H1 (cell line): ENCODE data around the gene ARHGEF10L. TPM values are rescaled to one million over a fixed set of nuclear protein-coding genes. Genes with fewer than 3 reads are reported as not detected.

Source experiments
- CBX5 ChIP-seq: fragments of 300-800, 300-1000 bp; sonication (generic); IDR thresholded peaks from 2 replicates; pipeline ENCODE4 v1.7.1; 2016; ENCODE audit warnings: antibody characterized with exemption, low read length, low read depth
- CTCF ChIP-seq, 3 experiments: IDR thresholded peaks; 1 replicate in 2 of 3; 2 replicates in 1 of 3; pipeline versions ENCODE4 v1.5.1 to v1.6.1; 2011; ENCODE audit warnings: low read length in 3 of 3, mild to moderate bottlenecking in 3 of 3, inconsistent platforms in 2 of 3, low read depth in 1 of 3, moderate library complexity in 1 of 3; ENCODE audit not compliant: insufficient read depth in 1 of 3; ENCODE audit errors: control extremely low read depth in 1 of 3
- SAP30 ChIP-seq: fragments of 300-600 bp; sonication (generic); IDR thresholded peaks from 2 replicates; pipeline ENCODE4 v1.7.1; 2012; ENCODE audit warnings: low read length, moderate library complexity, mild to moderate bottlenecking, inconsistent platforms; ENCODE audit not compliant: insufficient read depth, insufficient replicate concordance
- SP2 ChIP-seq: IDR thresholded peaks from 2 replicates; pipeline ENCODE4 v1.6.1; 2012; ENCODE audit warnings: mild to moderate bottlenecking, low read length, inconsistent platforms
- SP4 ChIP-seq: IDR thresholded peaks from 2 replicates; pipeline ENCODE4 v1.6.1; 2012; ENCODE audit warnings: low read length, inconsistent platforms
- polyA plus RNA-seq, 7 experiments: library from polyadenylated mRNA; depleted of rRNA in 3 of 7; stranded (reverse) in 5 of 7; unstranded in 2 of 7; fragments of >200 nt in 5 of 7; fragments of 200-250 nt in 2 of 7; gene quantifications; 1 replicate in 5 of 7; 2 replicates in 1 of 7; 4 replicates in 1 of 7; pipeline versions ENCODE4 v1.2.1 to v1.2.3, GENCODE V29; 2011 to 2013; ENCODE audit warnings: missing spikeins in 2 of 7, mixed read lengths in 2 of 7
- total RNA-seq: library from RNA; stranded (reverse); fragmentation: NEBNext Ultra II Directional; extraction: Animal tissue kit (Norgen Biotek cat#: 25700); gene quantifications from 2 replicates; pipeline ENCODE4 v1.2.1, GENCODE V29; 2021

The ARHGEF10L gene
- total and polyA plus RNA-seq, 2 of the 8 experiments (the other 6 are each of a cell fraction or from before 2014, with no cell fraction given), result 33.6 to 39.6 TPM

GRCh38 chr1:17657436-17657835, 117.9 kb downstream of the ARHGEF10L start (continued):
- TF ChIP-seq CTCF (IDR thresholded peaks at IDR 0.05; ENCODE audit: control extremely low read depth in 1 of 3, insufficient read depth in 1 of 3, low read depth in 1 of 3, low read length in 3 of 3), result no peak
- TF ChIP-seq SP2, result no peak
- no peak for TF ChIP-seq SP4
- TF ChIP-seq SAP30, result no peak
- TF ChIP-seq CBX5, result no peak
- TF ChIP-seq, all 59 proteins: peak for 0
